ENCODE results near the gene RAB8A. TPM values are rescaled to one million over a fixed set of nuclear protein-coding genes. Genes with fewer than 3 reads are reported as not detected.

Gene RAB8A
- total and polyA plus RNA-seq, 2 of the 8 experiments (the other 6 are each of a cell fraction or from before 2014, with no cell fraction given) = 65.8 to 97.0 TPM

GRCh38 chr19:16148443-16149229, 36.9 kb downstream of the RAB8A start:
- no peak overlapping the region; the same call in 1 of the 2 replicates for H4K8ac ChIP-seq (ENCODE audit: extremely low read depth, insufficient read depth, low read length)
- no peak overlapping the region for H2BK5ac ChIP-seq (ENCODE audit: low read depth, low read length)
- no peak overlapping the region for H3K4me2 ChIP-seq (ENCODE audit: insufficient read depth in 1 of 2, low read depth in 2 of 2, low read length in 2 of 2)
- no peaks in the 10 kb centered on the region for H3K79me2 ChIP-seq (ENCODE audit: control insufficient read depth in 1 of 2, insufficient read depth in 2 of 2, low read length in 2 of 2)
- no peak for FAIRE-seq
- H3K4me3 ChIP-seq (ENCODE audit: extremely low read depth in 1 of 4, insufficient read depth in 2 of 4, low read depth in 3 of 4, low read length in 4 of 4) = no peak overlapping the region
- POLR2A ChIA-PET (ENCODE audit: partially characterized antibody) = interaction anchor here (0.6 to 2.3 kb wide), 3 partner anchors 10 to 17 kb away, joined by 3 to 6 read pairs (median 6); no protein-coding TSS in a partner anchor
- no peak overlapping the region for H3K56ac ChIP-seq (replicated peaks; ENCODE audit: insufficient read length, low read depth, low read length)
- peaks cover 2% of the 10 kb centered on the region; the same call in 1 of the 2 replicates for H3K23me2 ChIP-seq (ENCODE audit: low read depth, low read length)
- no peak overlapping the region for H4K91ac ChIP-seq (replicated peaks; ENCODE audit: insufficient read length, low read length)
- no peak overlapping the region for H3K23ac ChIP-seq (ENCODE audit: insufficient read length)
- no peaks in the 10 kb centered on the region for H3K36me3 ChIP-seq (ENCODE audit: control insufficient read depth in 2 of 4, insufficient read depth in 4 of 4, low read length in 3 of 4)
- no peak overlapping the region for H2AK5ac ChIP-seq (ENCODE audit: low read depth, low read length)
- CTCF ChIA-PET (ENCODE audit: partially characterized antibody) = interaction anchor here (0.6 to 1.2 kb wide), 4 partner anchors 9 to 43 kb away, joined by 3 to 5 read pairs (median 4); no protein-coding TSS in a partner anchor
- no peaks in the 10 kb centered on the region for H4K20me1 ChIP-seq (replicated peaks in 1 of 2; ENCODE audit: control insufficient read depth in 1 of 2, insufficient read depth in 2 of 2, low read length in 2 of 2)
- no peaks in the 10 kb centered on the region for H3K9me3 ChIP-seq (ENCODE audit: insufficient read depth in 2 of 2, low read depth in 1 of 2, low read length in 1 of 2)
- no peak overlapping the region for H2AFZ ChIP-seq (ENCODE audit: low read length)
- no peak overlapping the region for H3K4ac ChIP-seq (replicated peaks; ENCODE audit: insufficient read length, low read depth, low read length)
- no peaks in the 10 kb centered on the region for H3K79me1 ChIP-seq (ENCODE audit: low read depth, low read length)
- no peak for TF ChIP-seq GABPA (IDR thresholded peaks at IDR 0.05; ENCODE audit: borderline replicate concordance, insufficient read depth, low read length)
- no peak overlapping the region for H2BK12ac ChIP-seq (ENCODE audit: low read depth, low read length)
- peaks cover 0 to 2% (median under 1%) of the 10 kb centered on the region in 4 experiments; a peak in 1 of 7 replicates for H3K4me1 ChIP-seq (replicated peaks in 1 of 4; ENCODE audit: control insufficient read depth in 3 of 4, insufficient read depth in 4 of 4, low read length in 3 of 4)
- no peak overlapping the region for H2BK20ac ChIP-seq (ENCODE audit: low read length)
- H3K18ac ChIP-seq (ENCODE audit: extremely low read depth, low read length) = no peak overlapping the region
- no peak overlapping the region; a peak in 1 of 7 replicates for H3K9ac ChIP-seq (replicated peaks in 1 of 4; ENCODE audit: extremely low read depth in 1 of 4, low read depth in 3 of 4, low read length in 3 of 4)
- 87% methylated on average over 6 of the region's 8 CpGs; no CpG with 5 or more reads in 1 of the 2 experiments for WGBS, 2 experiments (ENCODE audit: extremely low coverage in 1 of 2, insufficient coverage in 1 of 2, insufficient read length in 1 of 2, insufficient replicate concordance in 2 of 2, low coverage in 1 of 2, low lambda C conversion rate in 2 of 2, missing lambda C conversion rate in 1 of 2)
- H3K27ac ChIP-seq (ENCODE audit: low read depth, low read length) = no peak overlapping the region
- DNase-seq (ENCODE audit: low read depth in 1 of 2, low spot score in 2 of 2) = no peak
- H3K27me3 ChIP-seq (replicated peaks in 1 of 4; ENCODE audit: control insufficient read depth in 3 of 4, extremely low read depth in 1 of 4, insufficient read depth in 3 of 4, low read length in 3 of 4) = no peaks in the 10 kb centered on the region
- H4K5ac ChIP-seq (ENCODE audit: insufficient read length, low read depth, low read length) = no peak overlapping the region
- no peak overlapping the region for H2BK120ac ChIP-seq (replicated peaks; ENCODE audit: low read depth, low read length)
- H3K14ac ChIP-seq (ENCODE audit: insufficient read length) = no peak overlapping the region
- H2BK15ac ChIP-seq (ENCODE audit: low read length) = no peak overlapping the region

Data from H1 (cell line).